ENCODE data around the gene MN1. TPM values are rescaled to one million over a fixed set of nuclear protein-coding genes. Genes with fewer than 3 reads are reported as not detected.

The MN1 gene
- total RNA-seq, 1 donor from 2014 or later, result 0.09 TPM

DNA sequence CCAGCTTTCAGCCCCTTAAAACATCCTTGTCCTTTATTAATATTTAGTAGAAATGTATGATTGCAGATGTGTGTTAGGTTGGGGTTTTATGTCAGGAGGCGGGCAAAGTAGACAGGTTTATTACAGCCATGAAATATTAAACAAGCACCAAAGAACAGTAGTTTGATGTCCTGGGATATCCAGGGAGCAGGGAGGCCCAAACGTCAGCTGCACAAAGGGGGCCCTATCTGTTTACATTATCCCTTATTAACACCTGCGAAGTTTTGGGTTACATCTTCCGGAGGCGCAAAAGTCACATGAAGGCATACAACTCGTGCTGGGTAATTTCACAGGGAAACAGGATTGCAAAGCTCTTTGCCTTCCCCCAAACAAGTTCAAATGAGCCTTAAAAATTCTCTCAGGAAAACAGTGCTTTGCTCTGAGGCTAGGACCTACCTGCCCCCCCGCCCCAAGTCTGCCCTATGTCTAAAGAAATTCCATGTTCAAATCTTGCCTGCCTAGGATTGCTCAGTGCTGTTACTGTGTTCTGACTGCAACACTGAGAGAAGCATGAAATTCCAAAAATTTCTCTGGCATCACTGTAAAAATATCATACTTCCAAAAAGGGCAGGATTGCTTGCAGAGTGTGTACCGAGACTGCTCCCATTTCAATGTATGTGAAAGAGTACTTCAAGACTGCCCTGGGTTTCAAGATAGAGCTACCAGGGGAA is 8.9 kb downstream of the MN1 start:
- Mint-ChIP-seq H3K4me3 (ENCODE audit: low read depth) (no peak overlapping the region), H3K4me1 (ENCODE audit: low read depth) (no peaks in the 10 kb centered on the region), H3K36me3 (ENCODE audit: low read depth) (no peaks in the 10 kb centered on the region), H3K27me3 (ENCODE audit: low read depth) (peaks cover 3% of the 10 kb centered on the region), H3K9me3 (no peaks in the 10 kb centered on the region), H3K27ac (no peak overlapping the region)
- DNase-seq (ENCODE audit: low spot score), result no peak
- intact Hi-C loops (cut with micrococcal nuclease), result no loop called here

DNA sequence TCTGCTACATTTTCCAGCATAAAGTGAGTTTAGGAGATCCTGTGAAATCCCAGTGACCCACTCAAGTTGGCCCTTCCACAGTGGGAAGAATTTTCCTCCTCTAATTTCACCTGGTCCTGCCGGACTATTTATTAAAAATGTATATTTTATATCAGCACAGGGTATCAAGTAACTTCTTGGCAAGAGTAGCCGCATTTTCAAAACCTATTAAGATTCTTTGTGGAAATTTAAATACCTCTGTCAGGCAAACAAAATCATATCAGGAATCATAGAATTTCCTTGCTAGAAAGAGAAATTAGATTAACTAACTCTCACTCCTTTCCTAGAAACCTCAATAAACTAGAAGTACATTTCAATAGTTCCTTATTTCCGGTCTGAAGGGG is 9.7 kb downstream of the MN1 start:
- no peaks in the 10 kb centered on the region for H3K36me3 Mint-ChIP-seq (ENCODE audit: low read depth)
- H3K27me3 Mint-ChIP-seq (ENCODE audit: low read depth), result peaks cover 3% of the 10 kb centered on the region
- H3K9me3 Mint-ChIP-seq, result no peaks in the 10 kb centered on the region
- intact Hi-C loops (cut with micrococcal nuclease), result no loop called here
- no peaks in the 10 kb centered on the region for H3K4me1 Mint-ChIP-seq (ENCODE audit: low read depth)
- no peak overlapping the region for H3K4me3 Mint-ChIP-seq (ENCODE audit: low read depth)
- H3K27ac Mint-ChIP-seq, result no peak overlapping the region
- no peak for DNase-seq (ENCODE audit: low spot score)

DNA sequence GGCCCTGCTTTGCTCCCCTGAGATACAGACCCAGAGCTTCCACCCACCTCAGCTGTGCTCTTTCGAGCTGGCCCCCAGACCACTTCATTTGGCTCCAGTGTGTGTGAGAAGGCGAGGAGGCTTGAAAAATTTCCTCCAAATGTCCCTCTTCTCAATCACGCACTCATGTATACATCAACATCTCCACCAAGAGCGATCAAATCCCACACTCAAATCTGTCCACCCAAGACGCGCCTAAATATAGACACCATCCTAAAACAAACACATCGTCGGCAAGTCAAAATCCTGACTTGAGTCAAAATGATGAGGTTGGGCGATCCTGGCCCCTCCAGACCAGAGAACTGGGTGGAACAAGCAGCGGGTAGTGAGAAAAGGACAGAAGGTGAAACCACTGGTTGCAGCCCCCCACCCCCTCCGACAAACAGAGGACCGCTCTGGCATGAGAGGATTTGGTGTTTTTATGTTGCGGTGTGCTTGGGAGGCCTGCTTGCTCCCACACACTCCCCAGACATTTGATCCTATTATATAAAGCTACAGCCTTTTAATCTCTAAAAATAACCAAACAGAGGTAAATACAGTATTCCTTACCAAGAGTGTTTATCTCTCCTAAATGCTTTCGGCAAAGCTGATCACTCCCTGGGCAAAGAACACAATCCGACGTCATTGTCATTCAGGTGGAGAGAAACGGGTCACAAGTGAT is 10.2 kb downstream of the MN1 start:
- H3K9me3 Mint-ChIP-seq, result no peaks in the 10 kb centered on the region
- H3K4me1 Mint-ChIP-seq (ENCODE audit: low read depth), result no peaks in the 10 kb centered on the region
- DNase-seq (ENCODE audit: low spot score), result no peak
- peaks cover 4% of the 10 kb centered on the region for H3K27me3 Mint-ChIP-seq (ENCODE audit: low read depth)
- no peak overlapping the region for H3K4me3 Mint-ChIP-seq (ENCODE audit: low read depth)
- intact Hi-C loops (cut with micrococcal nuclease), result no loop called here
- no peaks in the 10 kb centered on the region for H3K36me3 Mint-ChIP-seq (ENCODE audit: low read depth)
- H3K27ac Mint-ChIP-seq, result no peak overlapping the region

DNA sequence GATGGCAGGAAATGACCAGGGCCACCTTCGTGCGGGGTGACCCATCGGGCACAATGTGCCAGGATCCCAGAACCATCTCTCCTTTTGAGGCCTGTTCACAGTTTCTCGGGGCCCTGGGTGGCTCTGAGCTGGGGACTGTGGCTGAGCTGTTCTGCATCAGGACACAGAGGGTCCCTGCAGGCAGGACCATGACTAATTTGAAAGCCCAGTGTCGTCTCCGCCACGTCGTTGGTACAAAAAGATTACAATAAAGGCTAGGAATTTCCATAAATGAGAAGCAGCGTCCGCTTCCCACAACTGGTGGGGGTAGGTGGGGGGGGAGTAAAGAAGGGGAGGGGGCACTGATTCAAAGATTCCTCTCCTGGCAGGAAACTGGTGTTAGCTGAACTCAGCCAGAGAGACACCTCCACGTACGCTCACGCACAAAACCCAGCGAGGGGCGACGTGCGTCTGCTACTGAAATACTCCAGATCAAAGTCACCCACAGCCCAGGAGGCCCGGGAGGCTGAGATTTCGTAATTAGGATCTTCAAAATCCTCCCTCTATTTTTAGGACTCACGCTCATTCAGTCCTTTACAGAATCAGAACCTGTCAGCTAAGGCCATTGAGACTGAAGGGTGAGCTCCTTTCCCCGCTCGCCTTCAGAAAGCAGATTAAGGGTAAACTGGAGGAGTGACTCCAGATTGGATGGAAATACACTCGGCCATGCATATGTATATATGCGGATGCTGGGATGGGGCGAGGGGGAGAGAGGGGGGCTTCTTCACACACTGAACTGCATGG is 11.0 kb downstream of the MN1 start:
- Mint-ChIP-seq H3K36me3 (ENCODE audit: low read depth) (no peaks in the 10 kb centered on the region), H3K4me1 (ENCODE audit: low read depth) (no peaks in the 10 kb centered on the region), H3K4me3 (ENCODE audit: low read depth) (no peak overlapping the region), H3K9me3 (no peaks in the 10 kb centered on the region), H3K27me3 (ENCODE audit: low read depth) (peaks cover 6% of the 10 kb centered on the region), H3K27ac (no peak overlapping the region)
- no peak for DNase-seq (ENCODE audit: low spot score)
- intact Hi-C loops (cut with micrococcal nuclease), result no loop called here

DNA sequence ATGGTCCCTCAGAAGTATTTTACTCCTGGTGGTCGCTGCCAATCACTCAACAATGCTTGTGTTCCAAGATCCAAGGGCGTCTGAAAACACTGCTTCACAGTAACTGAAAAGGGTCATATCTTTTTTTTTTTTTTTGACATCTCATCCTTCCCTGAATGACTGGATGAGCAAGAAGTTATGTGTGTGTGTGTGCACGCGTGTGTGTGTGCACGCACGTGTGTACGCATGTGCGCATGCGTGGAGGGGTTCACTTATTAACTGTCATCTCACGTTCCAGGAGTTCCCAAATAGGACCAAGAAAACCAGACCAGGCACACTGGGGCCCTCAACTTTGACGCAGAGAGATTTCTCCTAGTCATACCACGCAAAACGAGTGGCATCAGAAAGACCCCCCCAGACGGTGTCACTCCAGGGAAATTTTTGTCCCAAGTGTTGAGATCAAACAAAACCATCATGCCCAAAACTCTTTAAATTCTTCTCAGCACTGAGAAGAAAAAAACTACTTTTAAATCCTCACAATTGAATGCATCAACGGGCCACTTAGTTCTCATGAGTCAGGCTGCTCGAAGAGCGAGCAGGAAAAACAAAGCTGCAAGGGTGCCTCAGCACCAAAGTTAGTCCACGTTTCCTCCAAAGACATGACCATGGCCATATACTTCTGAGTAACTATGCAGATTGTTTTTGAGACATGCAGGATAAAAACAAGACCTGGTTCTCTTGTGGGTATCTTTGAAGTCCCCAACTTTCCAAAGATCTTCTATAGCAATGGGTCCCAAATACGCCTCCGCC is 12.9 kb downstream of the MN1 start:
- no peaks in the 10 kb centered on the region for H3K4me1 Mint-ChIP-seq (ENCODE audit: low read depth)
- DNase-seq (ENCODE audit: low spot score), result no peak
- H3K27me3 Mint-ChIP-seq (ENCODE audit: low read depth), result peaks cover 9% of the 10 kb centered on the region
- no peaks in the 10 kb centered on the region for H3K9me3 Mint-ChIP-seq
- H3K36me3 Mint-ChIP-seq (ENCODE audit: low read depth), result no peaks in the 10 kb centered on the region
- H3K27ac Mint-ChIP-seq, result no peak overlapping the region
- intact Hi-C loops (cut with micrococcal nuclease), result no loop called here
- H3K4me3 Mint-ChIP-seq (ENCODE audit: low read depth), result no peak overlapping the region

DNA sequence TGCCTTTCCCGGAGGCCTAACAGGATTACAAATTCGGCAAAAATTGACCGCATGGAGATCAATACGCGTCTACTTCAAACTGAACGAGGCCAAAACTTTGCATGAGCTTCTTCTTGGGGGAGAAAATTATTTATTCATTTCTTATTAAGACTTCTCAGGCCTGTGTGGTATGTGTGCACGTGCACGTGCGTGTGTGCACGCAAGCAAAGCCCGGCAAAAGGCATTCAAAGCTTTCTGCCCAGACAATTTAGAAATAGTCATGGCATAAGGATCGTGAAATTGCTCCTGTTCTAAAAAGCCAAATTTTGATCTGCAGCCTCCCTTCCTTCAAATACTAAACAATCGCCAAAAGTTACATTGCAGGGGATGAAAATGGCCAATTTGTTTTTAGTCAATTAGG is 14.6 kb downstream of the MN1 start:
- H3K27me3 Mint-ChIP-seq (ENCODE audit: low read depth), result peaks cover 9% of the 10 kb centered on the region
- no peak overlapping the region for H3K4me3 Mint-ChIP-seq (ENCODE audit: low read depth)
- H3K9me3 Mint-ChIP-seq, result no peaks in the 10 kb centered on the region

DNA sequence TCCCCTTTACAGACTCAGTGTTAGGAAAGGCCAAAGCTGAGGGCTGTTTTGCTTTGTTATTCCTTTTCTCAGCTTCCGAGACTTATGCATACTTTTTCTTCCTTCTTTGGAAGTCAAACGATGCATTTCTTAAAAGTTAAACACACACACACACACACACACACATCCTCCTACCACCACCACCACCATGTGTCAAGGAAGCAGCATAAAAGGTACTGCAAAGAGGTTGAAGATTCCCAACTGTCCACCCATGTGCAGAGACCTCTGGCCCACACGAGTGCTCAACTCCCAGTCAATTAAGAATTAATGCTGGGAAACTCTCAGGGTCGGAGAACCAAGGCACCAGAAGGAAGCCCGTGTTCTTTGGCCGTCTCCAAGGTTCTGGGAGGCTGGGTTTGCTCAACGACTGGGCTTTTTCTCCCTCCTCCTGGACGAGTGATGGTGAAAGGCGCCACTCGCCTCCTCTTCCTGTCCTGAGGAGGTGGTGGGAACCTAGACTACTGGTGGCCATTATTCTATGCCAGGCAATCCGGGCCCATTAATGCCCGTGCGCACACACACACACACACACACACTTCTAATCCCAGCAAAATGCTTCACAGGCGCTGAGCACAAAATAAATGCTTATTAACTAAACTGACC is 15.1 kb downstream of the MN1 start:
- Mint-ChIP-seq H3K27ac (no peak overlapping the region), H3K36me3 (ENCODE audit: low read depth) (no peaks in the 10 kb centered on the region), H3K4me3 (ENCODE audit: low read depth) (no peak overlapping the region), H3K4me1 (ENCODE audit: low read depth) (no peaks in the 10 kb centered on the region), H3K27me3 (ENCODE audit: low read depth) (peaks cover 9% of the 10 kb centered on the region), H3K9me3 (no peaks in the 10 kb centered on the region)
- intact Hi-C loops (cut with micrococcal nuclease), result no loop called here
- no peak for DNase-seq (ENCODE audit: low spot score)

More for the DNA sequence above, 14.6 kb downstream of the MN1 start:
- Mint-ChIP-seq H3K36me3 (ENCODE audit: low read depth) (no peaks in the 10 kb centered on the region), H3K4me1 (ENCODE audit: low read depth) (no peaks in the 10 kb centered on the region), H3K27ac (no peak overlapping the region)
- no peak for DNase-seq (ENCODE audit: low spot score)
- intact Hi-C loops (cut with micrococcal nuclease), result no loop called here

DNA sequence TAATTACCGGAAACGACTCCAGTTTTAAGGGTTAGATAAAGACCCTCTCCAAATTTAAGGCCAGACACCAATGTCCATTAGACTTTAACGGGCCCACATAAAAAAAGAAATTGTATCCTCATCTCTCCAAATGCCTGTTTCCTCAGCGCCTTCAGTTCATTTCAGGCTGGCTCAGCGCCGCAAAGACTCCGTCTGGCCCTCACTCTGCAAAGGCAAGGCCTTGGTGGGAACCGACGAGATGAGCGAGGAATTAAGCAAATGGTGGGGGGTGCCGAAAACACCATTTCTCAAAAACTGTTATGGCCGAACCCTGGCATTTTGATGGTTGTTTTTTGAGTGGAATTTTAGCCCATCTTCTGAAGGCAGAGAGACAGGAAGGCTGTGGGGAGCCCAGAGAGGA is 15.7 kb downstream of the MN1 start:
- H3K36me3 Mint-ChIP-seq (ENCODE audit: low read depth), result no peaks in the 10 kb centered on the region
- no peak for DNase-seq (ENCODE audit: low spot score)
- intact Hi-C loops (cut with micrococcal nuclease), result no loop called here
- H3K27me3 Mint-ChIP-seq (ENCODE audit: low read depth), result peaks cover 9% of the 10 kb centered on the region
- no peak overlapping the region for H3K27ac Mint-ChIP-seq
- H3K4me3 Mint-ChIP-seq (ENCODE audit: low read depth), result no peak overlapping the region
- no peaks in the 10 kb centered on the region for H3K4me1 Mint-ChIP-seq (ENCODE audit: low read depth)
- H3K9me3 Mint-ChIP-seq, result no peaks in the 10 kb centered on the region

DNA sequence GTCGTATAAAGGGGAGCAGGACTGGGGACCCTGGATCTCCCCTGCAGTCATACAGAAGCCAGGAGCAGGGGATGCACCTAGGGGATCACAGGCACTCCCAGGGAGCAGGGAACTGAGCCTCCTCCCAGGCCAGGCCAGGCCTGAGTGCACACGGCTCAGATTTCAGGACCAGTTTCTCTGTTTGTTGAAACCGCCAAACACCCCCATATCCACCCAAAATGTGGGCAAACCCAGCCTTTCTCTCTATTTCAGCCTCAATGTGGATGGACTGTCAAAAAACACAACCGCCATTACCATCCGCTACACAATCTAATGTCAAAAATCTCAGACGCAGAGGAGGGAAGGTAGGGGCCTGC is 17.5 kb downstream of the MN1 start:
- Mint-ChIP-seq H3K4me3 (ENCODE audit: low read depth) (no peak overlapping the region), H3K9me3 (no peaks in the 10 kb centered on the region), H3K27me3 (ENCODE audit: low read depth) (peaks cover 9% of the 10 kb centered on the region), H3K27ac (no peak overlapping the region), H3K4me1 (ENCODE audit: low read depth) (no peaks in the 10 kb centered on the region), H3K36me3 (ENCODE audit: low read depth) (no peaks in the 10 kb centered on the region)
- intact Hi-C loops (cut with micrococcal nuclease), result no loop called here
- DNase-seq (ENCODE audit: low spot score), result no peak

DNA sequence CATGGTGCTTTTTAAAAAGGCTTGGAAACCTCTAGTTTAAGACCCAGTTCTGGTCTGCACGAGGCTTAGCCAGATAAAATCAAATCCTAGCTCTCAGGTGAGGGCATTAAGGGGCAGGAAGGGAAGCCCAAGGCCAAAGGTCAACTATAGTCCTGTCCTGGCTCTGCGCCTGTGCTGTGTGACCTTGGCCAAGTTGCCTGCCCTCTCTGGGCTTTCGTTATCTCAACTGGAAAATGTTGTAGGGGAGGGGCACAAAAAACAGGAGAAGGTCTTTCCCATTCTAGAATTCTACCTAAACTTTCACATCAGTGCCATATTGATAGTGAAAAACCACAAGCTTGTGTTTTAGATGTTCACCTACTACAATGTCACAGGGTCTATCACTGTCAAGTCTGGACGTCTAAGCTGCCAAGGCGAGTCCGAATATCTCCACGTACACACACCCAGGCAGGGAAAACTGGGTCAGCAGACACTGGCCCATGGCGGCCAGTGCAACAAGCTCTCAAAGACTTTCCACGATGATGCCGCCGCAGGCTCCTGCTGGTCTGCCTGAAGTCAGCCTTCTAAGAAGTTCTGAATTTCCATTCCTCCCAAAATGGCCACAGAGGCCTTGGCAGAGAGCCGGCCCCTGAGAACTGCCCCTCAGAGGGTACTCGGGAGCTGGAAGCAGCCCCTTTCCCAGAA is 18.0 kb downstream of the MN1 start:
- no peaks in the 10 kb centered on the region for H3K36me3 Mint-ChIP-seq (ENCODE audit: low read depth)
- peaks cover 9% of the 10 kb centered on the region for H3K27me3 Mint-ChIP-seq (ENCODE audit: low read depth)
- H3K9me3 Mint-ChIP-seq, result no peaks in the 10 kb centered on the region
- H3K4me1 Mint-ChIP-seq (ENCODE audit: low read depth), result no peaks in the 10 kb centered on the region
- intact Hi-C loops (cut with micrococcal nuclease), result no loop called here
- H3K4me3 Mint-ChIP-seq (ENCODE audit: low read depth), result no peak overlapping the region
- DNase-seq (ENCODE audit: low spot score), result no peak
- no peak overlapping the region for H3K27ac Mint-ChIP-seq

DNA sequence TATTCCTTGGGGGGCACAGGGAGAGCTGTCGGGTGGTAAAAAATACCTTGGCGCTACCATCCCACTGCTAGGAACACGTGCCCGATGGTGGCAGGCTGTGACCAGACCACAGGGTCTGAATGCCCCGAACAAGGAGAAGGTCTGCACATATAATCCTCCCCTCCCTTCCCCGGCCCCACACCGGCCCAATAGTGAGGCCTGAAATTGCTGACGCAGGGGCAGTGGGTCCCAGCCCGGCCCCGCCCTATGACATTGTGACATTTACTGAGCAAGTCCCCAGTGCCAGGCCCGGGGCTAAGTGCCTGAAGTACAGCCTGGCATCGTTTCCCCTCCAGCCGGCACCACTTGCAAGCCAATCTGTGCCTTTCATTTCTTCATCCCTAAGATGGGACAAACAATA is 19.5 kb downstream of the MN1 start:
- Mint-ChIP-seq H3K27me3 (ENCODE audit: low read depth) (peaks cover 6% of the 10 kb centered on the region), H3K9me3 (no peaks in the 10 kb centered on the region), H3K4me1 (ENCODE audit: low read depth) (no peaks in the 10 kb centered on the region), H3K36me3 (ENCODE audit: low read depth) (no peaks in the 10 kb centered on the region), H3K27ac (no peak overlapping the region), H3K4me3 (ENCODE audit: low read depth) (no peak overlapping the region)
- no peak for DNase-seq (ENCODE audit: low spot score)
- intact Hi-C loops (cut with micrococcal nuclease), result no loop called here

DNA sequence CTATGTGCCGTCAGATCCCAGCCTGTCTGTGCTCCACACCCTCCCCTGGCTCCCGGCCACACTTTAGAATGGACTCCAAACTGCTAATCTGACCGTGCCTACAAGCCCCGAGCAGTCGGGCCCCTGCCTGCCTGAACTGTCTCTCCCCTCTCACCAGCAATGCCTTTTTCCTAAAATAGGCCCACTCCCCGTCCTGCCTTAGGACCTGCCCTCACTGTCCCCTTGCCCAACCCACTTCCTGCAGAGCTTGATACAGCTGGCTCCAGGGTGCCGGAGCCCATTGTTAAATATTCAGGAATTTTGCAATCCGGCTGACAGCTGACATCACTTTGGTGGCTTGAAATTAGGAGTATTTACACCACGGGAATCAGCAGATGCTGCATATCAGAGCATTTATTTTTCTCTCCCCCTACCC is 21.4 kb downstream of the MN1 start:
- Mint-ChIP-seq H3K4me3 (ENCODE audit: low read depth) (no peak overlapping the region), H3K27me3 (ENCODE audit: low read depth) (peaks cover 3% of the 10 kb centered on the region), H3K9me3 (no peaks in the 10 kb centered on the region), H3K4me1 (ENCODE audit: low read depth) (no peaks in the 10 kb centered on the region), H3K27ac (no peak overlapping the region), H3K36me3 (ENCODE audit: low read depth) (no peaks in the 10 kb centered on the region)
- DNase-seq (ENCODE audit: low spot score), result no peak
- intact Hi-C loops (cut with micrococcal nuclease), result no loop called here
